GM23248 (cell line): Measurements from ENCODE around the gene TPK1. TPM values are rescaled to one million over a fixed set of nuclear protein-coding genes. Genes with fewer than 3 reads are reported as not detected.

ENCODE experiments used
- DNase-seq: peaks from one replicate; pipeline ENCODE4 v3.0.0-alpha.2; 2015
- H2AFZ ChIP-seq: fragments of 200-600 bp; sonication (generic); 2 replicates; pipeline ENCODE4 v1.6.1; 2016; ENCODE audit warnings: antibody characterized with exemption
- H3F3A ChIP-seq: fragments of 200-600 bp; sonication (generic); 2 replicates; pipeline ENCODE4 v1.6.1; 2016; ENCODE audit warnings: mild to moderate bottlenecking, antibody characterized with exemption, mixed run types; ENCODE audit not compliant: insufficient read depth
- H3K27ac ChIP-seq: fragments of 200-600 bp; sonication (generic); 2 replicates; pipeline ENCODE4 v1.5.1; 2016; ENCODE audit warnings: mild to moderate bottlenecking
- H3K27me3 ChIP-seq: fragments of 200-600 bp; sonication (generic); replicated peaks from 2 replicates; pipeline ENCODE4 v1.6.1; 2016; ENCODE audit warnings: mild to moderate bottlenecking; ENCODE audit not compliant: insufficient read depth
- H3K36me3 ChIP-seq: fragments of 200-600 bp; sonication (generic); 2 replicates; pipeline ENCODE4 v1.6.1; 2016; ENCODE audit warnings: low read depth, mild to moderate bottlenecking
- H3K4me1 ChIP-seq: fragments of 200-600 bp; sonication (generic); 2 replicates; pipeline ENCODE4 v1.6.1; 2016; ENCODE audit warnings: mild to moderate bottlenecking; ENCODE audit not compliant: insufficient read depth
- H3K4me2 ChIP-seq: fragments of 200-600 bp; sonication (generic); one replicate; pipeline ENCODE4 v1.6.1; 2016; ENCODE audit warnings: mild to moderate bottlenecking; ENCODE audit not compliant: unreplicated experiment
- H3K4me3 ChIP-seq: fragments of 200-600 bp; sonication (generic); 2 replicates; pipeline ENCODE4 v1.5.1; 2016; ENCODE audit warnings: mild to moderate bottlenecking
- H3K79me2 ChIP-seq: fragments of 200-600 bp; sonication (generic); 2 replicates; pipeline ENCODE4 v1.6.1; 2016; ENCODE audit warnings: mild to moderate bottlenecking; ENCODE audit not compliant: insufficient read depth
- H3K9ac ChIP-seq: fragments of 200-600 bp; sonication (generic); 2 replicates; pipeline ENCODE4 v1.6.1; 2016; ENCODE audit warnings: mild to moderate bottlenecking
- H3K9me2 ChIP-seq: fragments of 200-600 bp; sonication (generic); 2 replicates; pipeline ENCODE4 v1.6.1; 2016; ENCODE audit warnings: mixed run types, mild to moderate bottlenecking, moderate library complexity; ENCODE audit not compliant: insufficient read depth
- H3K9me3 ChIP-seq: fragments of 200-600 bp; sonication (generic); one replicate; pipeline ENCODE4 v1.6.1; 2017; ENCODE audit warnings: low read depth
- H4K20me1 ChIP-seq: fragments of 200-600 bp; sonication (generic); 2 replicates; pipeline ENCODE4 v1.6.0; 2016; ENCODE audit not compliant: insufficient read depth
- EZH2 ChIP-seq: fragments of 200-600 bp; sonication (generic); IDR thresholded peaks from 2 replicates; pipeline ENCODE4 v1.6.1; 2018; ENCODE audit warnings: antibody characterized with exemption, mild to moderate bottlenecking; ENCODE audit not compliant: insufficient read depth, poor library complexity, severe bottlenecking
- EZH2phosphoT487 ChIP-seq: fragments of 200-600 bp; sonication (generic); IDR thresholded peaks from 2 replicates; pipeline ENCODE4 v1.6.1; 2018; ENCODE audit warnings: antibody characterized with exemption, moderate library complexity, mild to moderate bottlenecking, low read depth; ENCODE audit not compliant: insufficient read depth
- WGBS, 2 experiments: methylation state at CpG; one replicate each; pipeline ENCODE4 v1.1.6; 2015 to 2017; ENCODE audit warnings: low lambda C conversion rate in 2 of 2, low coverage in 1 of 2; ENCODE audit errors: missing lambda C conversion rate in 2 of 2; 5-methylcytosine and 5-hydroxymethylcytosine counted together
- in situ Hi-C: fragments of 300-500 bp; cut with MboI; formaldehyde crosslinking; loops from 2 replicates; pipeline ENCODE4 v1.15.0; 2020
- polyA plus RNA-seq: library from polyadenylated mRNA; unstranded; fragments of >200 nt; fragmentation: Nextera tagmentation; extraction: Ambion mirVana; gene quantifications from 2 replicates; pipeline ENCODE4 v1.2.1, GENCODE V29; 2016
- total RNA-seq: library from RNA; depleted of rRNA; stranded (reverse); fragments of >200 nt; shearing (Covaris generic); gene quantifications from 2 replicates; pipeline ENCODE4 v1.2.3, GENCODE V29; 2014

TPK1 gene
- total and polyA plus RNA-seq, 2 experiments from 2014 or later = 2.9 to 3.7 TPM

DNA sequence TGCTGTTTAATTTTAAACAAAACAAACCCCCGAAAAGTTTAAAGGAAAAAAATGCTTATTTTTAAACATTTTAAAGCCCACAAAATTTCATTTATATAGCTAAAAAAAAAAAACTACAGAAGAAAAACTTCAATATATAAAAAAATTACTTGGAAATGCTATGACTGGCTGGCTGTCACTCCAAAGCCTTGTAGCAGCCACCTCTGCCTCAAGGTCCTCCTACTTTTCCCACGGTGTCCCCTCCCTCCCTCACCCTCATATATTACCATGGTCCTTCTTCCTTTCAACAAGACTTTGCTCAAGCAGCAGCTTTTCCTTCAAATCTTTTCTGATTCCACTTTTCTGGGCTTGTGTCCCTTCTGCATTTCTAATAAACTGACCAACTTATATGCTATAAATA, 122.0 kb downstream of the TPK1 start:
- H3K27ac ChIP-seq = no peak overlapping the region
- H3F3A ChIP-seq = no peaks in the 10 kb centered on the region
- in situ Hi-C loops = no loop called here
- no peaks in the 10 kb centered on the region for H3K9me3 ChIP-seq
- H3K9me2 ChIP-seq = no peaks in the 10 kb centered on the region
- H4K20me1 ChIP-seq = no peaks in the 10 kb centered on the region
- no peaks in the 10 kb centered on the region for H3K27me3 ChIP-seq
- no peaks in the 10 kb centered on the region for H3K79me2 ChIP-seq
- H3K4me3 ChIP-seq = no peak overlapping the region
- H3K9ac ChIP-seq = no peak overlapping the region
- no peak overlapping the region for H2AFZ ChIP-seq
- H3K4me2 ChIP-seq = no peak overlapping the region
- DNase-seq = no peak
- TF ChIP-seq EZH2 (no peak), EZH2phosphoT487 (no peak)
- H3K4me1 ChIP-seq = no peaks in the 10 kb centered on the region
- no peaks in the 10 kb centered on the region for H3K36me3 ChIP-seq
- WGBS, 2 experiments = 37 to 43% methylated on average over 2 of the region's 2 CpGs

DNA sequence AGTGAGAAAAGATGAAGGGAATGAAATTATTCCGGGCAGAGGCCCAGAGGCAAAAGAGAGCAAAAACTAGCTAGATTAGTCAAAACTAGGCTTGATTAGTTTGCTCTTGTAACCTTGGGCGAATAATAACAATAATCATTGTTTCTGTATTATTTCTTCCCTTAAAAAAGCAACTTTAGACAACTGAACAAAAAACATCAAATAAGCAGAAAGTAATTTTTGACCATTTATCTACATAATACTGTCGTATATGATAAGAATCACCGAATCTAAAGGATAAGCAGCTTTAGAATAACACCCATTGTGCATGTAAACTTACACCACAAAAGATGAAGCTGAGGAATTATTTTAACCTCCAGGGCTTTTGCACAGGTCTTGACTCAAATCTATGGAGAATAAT, 125.1 kb downstream of the TPK1 start:
- TF ChIP-seq EZH2phosphoT487 (no peak), EZH2 (no peak)
- DNase-seq = no peak
- Histone ChIP-seq H3K9ac (no peak overlapping the region), H3K4me2 (no peak overlapping the region), H4K20me1 (no peaks in the 10 kb centered on the region), H3K27me3 (no peaks in the 10 kb centered on the region), H3K79me2 (no peaks in the 10 kb centered on the region), H3K9me2 (no peaks in the 10 kb centered on the region), H3K27ac (no peak overlapping the region), H3K9me3 (no peaks in the 10 kb centered on the region), H3F3A (no peaks in the 10 kb centered on the region), H2AFZ (no peak overlapping the region), H3K4me1 (no peaks in the 10 kb centered on the region), H3K36me3 (no peaks in the 10 kb centered on the region), H3K4me3 (no peak overlapping the region)
- WGBS, 2 experiments = 49 to 59% methylated on average over 4 of the region's 4 CpGs
- in situ Hi-C loops = no loop called here

DNA sequence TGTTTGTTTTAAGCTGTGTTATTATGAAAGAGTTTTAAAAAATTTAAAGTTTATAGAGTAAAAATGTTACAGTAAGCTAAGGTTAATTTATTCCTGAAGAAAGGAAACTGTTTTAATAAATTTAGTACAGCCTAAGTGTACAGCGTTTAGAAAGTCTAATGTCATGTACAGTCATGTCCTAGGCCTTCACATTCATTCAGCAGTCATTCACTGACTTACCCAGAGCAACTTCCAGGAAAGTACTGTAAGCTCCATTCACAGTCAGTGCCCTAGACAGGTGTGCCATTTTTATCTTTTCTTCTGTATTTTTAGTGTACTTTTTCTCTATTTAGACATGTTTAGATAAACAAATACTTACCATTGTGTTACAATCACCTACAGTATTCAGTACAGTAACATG, 126.8 kb downstream of the TPK1 start:
- 20 to 35% methylated on average over 1 of the region's 1 CpG for WGBS, 2 experiments
- no peaks in the 10 kb centered on the region for H3K9me2 ChIP-seq
- no peaks in the 10 kb centered on the region for H3F3A ChIP-seq
- H3K27ac ChIP-seq = no peak overlapping the region
- no peaks in the 10 kb centered on the region for H4K20me1 ChIP-seq
- no peaks in the 10 kb centered on the region for H3K36me3 ChIP-seq
- H3K9me3 ChIP-seq = no peaks in the 10 kb centered on the region
- H3K4me2 ChIP-seq = no peak overlapping the region
- H3K4me3 ChIP-seq = no peak overlapping the region
- in situ Hi-C loops = no loop called here
- no peaks in the 10 kb centered on the region for H3K79me2 ChIP-seq
- H3K27me3 ChIP-seq = no peaks in the 10 kb centered on the region
- no peaks in the 10 kb centered on the region for H3K4me1 ChIP-seq
- DNase-seq = no peak
- TF ChIP-seq EZH2 (no peak), EZH2phosphoT487 (no peak)
- H3K9ac ChIP-seq = no peak overlapping the region
- no peak overlapping the region for H2AFZ ChIP-seq

DNA sequence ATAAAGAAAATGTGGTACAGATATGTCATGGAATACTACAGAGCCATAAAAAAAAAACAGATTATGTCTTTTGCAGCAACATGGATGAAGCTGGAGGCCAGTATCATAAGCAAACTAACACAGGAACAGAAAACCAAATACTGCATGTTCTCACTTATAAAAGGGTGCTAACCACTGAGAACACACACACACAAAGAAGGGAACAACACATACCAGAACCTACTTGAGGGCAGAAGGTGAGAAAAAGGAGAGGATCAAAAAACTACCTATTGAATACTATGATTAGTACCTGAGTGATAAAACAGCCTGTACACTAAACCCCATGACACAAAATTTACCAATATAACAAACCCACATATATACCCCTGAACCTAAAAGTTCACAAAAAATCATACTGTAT, 144.6 kb downstream of the TPK1 start:
- Histone ChIP-seq H3K27ac (no peak overlapping the region), H3K9ac (no peak overlapping the region), H3K27me3 (no peaks in the 10 kb centered on the region), H3K4me2 (no peak overlapping the region), H3K9me3 (no peaks in the 10 kb centered on the region), H3K4me1 (no peaks in the 10 kb centered on the region), H3F3A (no peaks in the 10 kb centered on the region), H3K79me2 (no peaks in the 10 kb centered on the region), H3K4me3 (no peak overlapping the region), H4K20me1 (no peaks in the 10 kb centered on the region), H3K36me3 (no peaks in the 10 kb centered on the region), H2AFZ (no peak overlapping the region), H3K9me2 (no peaks in the 10 kb centered on the region)
- TF ChIP-seq EZH2phosphoT487 (no peak), EZH2 (no peak)
- no peak for DNase-seq
- in situ Hi-C loops = no loop called here

DNA sequence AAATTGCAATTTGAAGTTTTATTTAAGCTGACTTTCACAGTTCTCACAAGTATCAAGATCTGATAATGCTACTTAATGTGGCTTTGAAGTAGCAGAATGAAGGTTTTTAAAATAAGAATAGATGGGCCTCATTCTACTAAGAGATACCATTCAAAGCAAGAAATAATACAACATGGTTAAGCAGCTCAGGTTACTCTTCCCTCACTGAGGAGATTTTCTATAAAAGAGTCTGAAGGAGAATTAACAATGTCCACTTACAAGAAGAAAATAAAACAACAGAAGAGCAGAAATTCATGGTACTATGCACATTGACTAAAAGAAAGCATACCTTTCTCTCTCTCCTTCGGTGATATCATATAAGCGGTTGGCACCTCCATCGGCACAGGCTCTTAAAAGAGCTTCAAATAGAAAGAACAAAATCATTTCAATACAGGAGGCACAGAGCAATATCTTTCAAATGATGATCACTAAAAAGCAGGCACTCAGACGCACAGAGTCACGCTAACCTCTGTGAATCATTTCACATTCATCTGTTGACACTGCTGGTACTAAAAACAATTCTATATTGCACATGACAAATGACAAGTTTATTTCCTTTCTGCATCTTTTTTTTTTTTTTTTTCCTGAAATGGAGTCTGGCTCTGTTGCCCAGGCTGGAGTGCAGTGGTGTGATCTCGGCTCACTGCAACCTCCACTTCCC, 153.1 kb downstream of the TPK1 start:
- Histone ChIP-seq H2AFZ (no peak overlapping the region), H3F3A (no peaks in the 10 kb centered on the region), H3K27me3 (no peaks in the 10 kb centered on the region), H3K9me2 (no peaks in the 10 kb centered on the region), H3K9me3 (no peaks in the 10 kb centered on the region), H3K9ac (no peak overlapping the region), H3K4me1 (no peaks in the 10 kb centered on the region), H3K4me2 (no peak overlapping the region), H3K4me3 (no peak overlapping the region), H3K79me2 (no peaks in the 10 kb centered on the region), H3K36me3 (no peaks in the 10 kb centered on the region), H4K20me1 (no peaks in the 10 kb centered on the region), H3K27ac (no peak overlapping the region)
- WGBS, 2 experiments = 80 to 84% methylated on average over 6 of the region's 6 CpGs
- no peak for TF ChIP-seq EZH2
- TF ChIP-seq EZH2phosphoT487 = no peak
- in situ Hi-C loops = no loop called here
- no peak for DNase-seq
